GM19324 (cell line): ENCODE data around the gene PLEK.
"Not testable (repeated sequence)": the region's sequence is repeated elsewhere in the genome, so short reads cannot be mapped to it uniquely, and the experiment has no call there.

Experiments
- ATAC-seq: cut with Tn5 transposase; IDR thresholded peaks from one replicate; pipeline ENCODE4 v1.9.1; 2021; ENCODE audit warnings: mild to moderate bottlenecking, moderate library complexity; ENCODE audit not compliant: unreplicated experiment, low FRiP score

Gene PLEK

GRCh38 chr2:68384485-68385107, 19.5 kb downstream of the PLEK start:
- no peak for ATAC-seq

DNA sequence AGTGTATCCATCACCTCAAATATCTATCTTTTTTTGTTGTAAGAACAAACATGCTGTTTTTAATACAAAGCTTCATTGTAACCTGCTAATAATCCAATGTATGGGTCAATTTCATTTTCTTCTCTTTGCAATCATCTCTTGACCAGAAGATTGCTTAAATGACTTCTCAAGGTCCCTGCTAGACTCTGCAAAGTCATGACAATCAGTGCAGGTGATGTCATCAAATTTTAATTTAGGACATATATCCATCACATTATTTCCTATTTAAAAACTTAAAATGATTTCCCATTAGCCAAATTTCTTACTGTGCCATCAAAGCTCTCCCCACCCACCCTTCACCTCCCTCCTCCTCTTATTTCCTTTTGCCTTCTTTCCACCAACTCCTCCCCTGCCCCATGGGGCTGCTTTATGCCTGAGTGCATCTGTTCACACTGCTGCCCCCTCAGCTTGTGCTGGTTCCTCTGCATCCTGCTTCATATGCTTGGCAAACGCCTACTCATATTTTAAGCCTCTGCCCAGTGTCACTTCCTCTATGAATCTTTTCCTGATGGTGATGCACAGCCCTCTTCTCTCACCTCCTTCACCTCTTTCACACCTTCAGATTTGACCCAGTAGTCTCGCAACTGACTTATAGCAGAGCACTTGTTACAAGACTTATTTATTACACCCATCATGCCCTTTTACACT, 20.3 kb downstream of the PLEK start:
- ATAC-seq: peak; percentile 66

GRCh38 chr2:68385907-68386287, 20.8 kb downstream of the PLEK start:
- no peak for ATAC-seq

- no peak for ATAC-seq
Observed at GRCh38 chr2:68386365-68386764, 21.3 kb downstream of the PLEK start.

- ATAC-seq: no peak
Observed at GRCh38 chr2:68387408-68388350, 22.6 kb downstream of the PLEK start.

DNA sequence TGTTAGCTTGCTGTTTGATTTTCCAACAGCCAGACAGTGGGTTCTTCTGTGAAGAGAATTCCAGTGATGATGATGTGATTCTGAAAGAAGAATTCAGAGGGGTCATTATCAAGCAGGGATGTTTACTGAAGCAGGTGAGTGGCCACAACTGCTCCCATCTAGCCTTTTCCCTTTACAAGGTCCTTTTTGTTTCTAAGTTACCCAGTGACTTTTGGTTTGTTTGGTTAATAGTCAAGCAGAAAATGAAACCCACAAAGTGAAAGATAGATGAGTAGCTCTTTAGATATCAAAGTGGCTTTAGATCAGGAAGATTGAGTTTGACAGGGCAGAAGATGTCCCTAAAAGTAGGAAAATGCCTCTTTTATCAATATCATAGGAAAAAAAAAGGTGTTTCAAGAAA, 23.3 kb downstream of the PLEK start:
- peak; percentile 32 for ATAC-seq

- ATAC-seq: no peak
Observed at GRCh38 chr2:68388772-68389171, 23.7 kb downstream of the PLEK start.

DNA sequence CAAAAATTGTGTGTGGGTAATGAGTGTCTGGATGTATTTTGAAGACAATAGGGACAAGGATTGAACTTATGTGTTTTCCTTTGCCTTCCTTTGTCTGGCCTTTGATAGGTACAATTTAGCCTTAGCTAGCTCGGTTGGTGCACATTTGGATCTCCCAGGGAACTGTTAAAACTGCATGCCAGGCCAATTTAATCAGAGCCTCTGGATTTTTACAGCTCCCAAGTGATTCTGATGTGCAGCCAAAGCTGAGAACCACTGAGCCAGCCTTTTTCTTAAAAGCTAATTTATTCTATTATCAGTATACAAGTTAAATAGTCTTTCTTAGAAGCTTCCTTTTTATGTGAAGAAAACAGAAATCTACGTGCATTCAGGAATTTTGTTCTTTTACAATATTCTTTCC, 25.0 kb downstream of the PLEK start:
- ATAC-seq: no peak

GRCh38 chr2:68390586-68390985, 25.5 kb downstream of the PLEK start:
- no peak for ATAC-seq

DNA sequence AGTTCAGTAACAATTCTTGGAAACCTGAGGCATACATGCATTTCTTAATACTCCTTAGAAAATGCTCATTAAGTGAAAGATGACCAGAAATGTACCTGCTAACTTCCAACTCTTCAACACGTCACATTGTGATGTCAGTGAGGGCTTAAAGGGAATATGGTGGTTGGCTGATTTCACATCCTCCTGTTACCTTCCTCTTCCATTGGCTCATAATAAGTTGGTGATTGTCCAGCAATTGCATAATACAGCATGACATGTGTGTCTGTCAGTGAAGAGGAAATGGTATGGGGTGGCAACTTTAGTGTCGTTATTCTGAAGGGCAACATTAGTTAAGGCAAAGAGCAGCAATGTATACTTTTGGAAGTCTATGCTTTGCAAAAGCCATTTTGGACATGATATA, 26.0 kb downstream of the PLEK start:
- no peak for ATAC-seq

DNA sequence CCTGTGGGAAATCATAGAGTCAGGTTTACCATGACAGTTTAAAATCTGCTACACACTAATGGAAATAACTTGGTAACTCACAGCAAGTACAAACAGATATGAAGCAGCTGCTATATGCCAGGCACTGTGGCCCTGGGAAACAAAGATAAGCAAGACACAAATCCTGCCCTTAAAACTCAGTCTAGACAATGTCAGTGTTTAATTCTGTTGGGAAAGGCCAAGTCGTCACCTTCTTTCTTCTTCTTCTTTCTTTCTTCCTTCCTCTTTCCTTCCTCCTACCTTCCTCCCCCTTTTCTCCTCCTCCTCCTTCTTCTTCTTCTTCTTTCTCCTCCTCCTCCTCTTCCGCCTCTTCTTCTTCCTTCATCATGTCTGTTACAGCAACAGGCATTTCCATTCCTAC, 26.8 kb downstream of the PLEK start:
- no peak for ATAC-seq

DNA sequence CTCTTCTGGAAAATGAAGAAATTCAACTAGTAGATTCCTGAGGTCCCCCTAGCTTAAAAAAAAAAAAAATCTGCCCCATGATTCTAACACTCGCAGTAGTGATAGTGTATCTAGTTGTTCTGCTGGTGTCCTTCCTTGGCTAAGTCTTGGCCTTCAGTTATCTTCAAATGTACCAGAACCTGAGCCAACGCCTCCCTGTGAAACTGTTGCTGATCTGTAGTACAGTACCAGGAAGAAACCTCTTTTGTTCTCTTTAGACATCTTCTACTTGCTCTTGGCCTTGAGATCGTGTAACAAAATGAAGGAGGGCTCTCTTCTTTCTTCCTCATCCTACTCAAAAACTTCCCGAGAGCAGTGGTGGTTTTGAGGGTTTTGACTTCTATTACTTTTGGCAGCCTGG, 31.0 kb downstream of the PLEK start:
- ATAC-seq: no peak

DNA sequence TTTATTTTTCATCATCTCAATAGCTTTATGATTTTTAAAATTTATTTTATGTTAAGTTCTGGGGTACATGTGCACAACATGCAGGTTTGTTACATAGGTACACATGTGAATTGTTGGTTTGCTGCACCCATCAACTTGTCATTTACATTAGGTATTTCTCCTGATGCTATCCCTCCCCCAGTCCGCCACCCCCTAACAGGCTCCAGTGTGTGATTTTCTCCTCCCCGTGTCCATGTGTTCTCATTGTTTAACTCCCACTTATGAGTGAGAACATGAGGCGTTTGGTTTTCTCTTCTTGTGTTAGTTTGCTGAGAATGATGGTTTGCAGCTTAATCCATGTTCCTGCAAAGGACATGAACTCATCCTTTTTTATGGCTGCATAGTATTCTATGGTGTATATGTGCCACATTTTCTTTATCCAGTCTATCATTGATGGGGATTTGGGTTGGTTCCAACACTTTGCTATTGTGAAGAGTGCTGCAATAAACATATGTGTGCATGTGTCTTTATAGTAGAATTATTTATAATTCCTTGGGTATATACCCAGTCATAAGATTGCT, 32.7 kb downstream of the PLEK start:
- ATAC-seq: not testable (repeated sequence)

- ATAC-seq: no peak
Observed at GRCh38 chr2:68403199-68403644, 38.1 kb downstream of the PLEK start.

- ATAC-seq: no peak
Observed at GRCh38 chr2:68404164-68404563, 39.1 kb downstream of the PLEK start.

GRCh38 chr2:68404893-68405799, 40.1 kb downstream of the PLEK start:
- ATAC-seq: no peak

GRCh38 chr2:68411397-68412126, 46.5 kb downstream of the PLEK start:
- ATAC-seq: peak; percentile 85

DNA sequence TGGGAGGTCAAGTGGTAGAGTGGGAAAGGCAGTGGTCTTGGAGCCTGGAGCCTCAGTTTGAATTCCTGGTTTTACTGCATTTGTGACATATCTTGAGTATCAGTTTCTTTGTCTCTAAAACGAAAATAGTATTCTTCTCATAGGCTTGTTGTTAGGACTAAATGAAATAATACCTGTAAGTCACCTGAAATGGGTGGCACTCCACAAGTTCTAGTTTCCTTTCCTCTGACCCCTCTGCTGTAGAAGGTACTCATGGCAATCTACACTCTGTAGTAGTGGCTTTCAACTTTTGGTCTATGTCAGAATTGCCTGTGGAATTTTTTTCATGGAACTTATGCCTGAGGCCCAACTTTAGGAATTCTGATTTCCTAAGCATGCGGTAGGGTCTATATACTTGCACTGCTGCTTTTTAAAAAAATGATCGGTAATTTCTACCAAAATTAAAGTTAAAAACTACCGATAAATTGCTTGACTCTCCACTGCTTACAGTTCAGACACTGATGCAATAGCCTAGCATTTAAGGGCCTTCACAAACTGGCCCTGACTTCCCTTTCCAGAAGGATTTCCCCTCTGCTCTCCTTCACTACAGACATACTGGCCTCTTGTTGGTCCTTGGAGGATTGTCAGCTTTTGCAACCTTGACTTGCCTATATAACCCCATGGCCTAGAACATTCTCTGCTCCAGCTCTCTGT, 47.2 kb downstream of the PLEK start:
- peak; percentile 48 for ATAC-seq

- no peak for ATAC-seq
Observed at GRCh38 chr2:68413466-68413865, 48.4 kb downstream of the PLEK start.
